ENCODE results near the gene CNBD2. TPM values are rescaled to one million over a fixed set of nuclear protein-coding genes. Genes with fewer than 3 reads are reported as not detected.
A peak's percentile ranks its signal among the peaks of the same experiment; 100 is the strongest.
"Not testable (repeated sequence)": the region's sequence is repeated elsewhere in the genome, so short reads cannot be mapped to it uniquely, and the experiment has no call there.

Gene CNBD2
- total RNA-seq, 1 experiment from 2014 or later, result 3.4 TPM

GRCh38 chr20:36017048-36017951, 48.9 kb downstream of the CNBD2 start:
- ChIA-PET CTCF (interaction anchor here (0.5 to 1.7 kb wide), 4 partner anchors 22 to 120 kb away, joined by 3 to 8 read pairs (median 5); no protein-coding TSS in a partner anchor), POLR2A (interaction anchor here (0.6 to 1.2 kb wide), 9 partner anchors 14 to 443 kb away, joined by 3 to 4 read pairs (median 3); no protein-coding TSS in a partner anchor)
- Mint-ChIP-seq H3K27ac (ENCODE audit: low read depth, unreplicated experiment) (peak overlapping the region; percentile 79), H3K27me3 (ENCODE audit: insufficient read depth, unreplicated experiment) (no peaks in the 10 kb centered on the region), H3K4me3 (ENCODE audit: unreplicated experiment) (no peak overlapping the region), H3K4me1 (ENCODE audit: insufficient read depth, unreplicated experiment) (peaks cover 20% of the 10 kb centered on the region), H3K9me3 (ENCODE audit: unreplicated experiment) (no peaks in the 10 kb centered on the region), H3K36me3 (ENCODE audit: insufficient read depth, unreplicated experiment) (no peaks in the 10 kb centered on the region)
- intact Hi-C loops (cut with micrococcal nuclease), result no loop called here
- no TSS peak for BruUV-seq (replicated peaks)
- no peak for TF ChIP-seq CTCF (IDR thresholded peaks at IDR 0.05; ENCODE audit: unreplicated experiment)
- DNase-seq (ENCODE audit: unreplicated experiment), result peak; percentile 28

GRCh38 chr20:36018208-36018988, 50.0 kb downstream of the CNBD2 start:
- Mint-ChIP-seq H3K36me3 (ENCODE audit: insufficient read depth, unreplicated experiment) (no peaks in the 10 kb centered on the region), H3K9me3 (ENCODE audit: unreplicated experiment) (no peaks in the 10 kb centered on the region), H3K27me3 (ENCODE audit: insufficient read depth, unreplicated experiment) (no peaks in the 10 kb centered on the region), H3K27ac (ENCODE audit: low read depth, unreplicated experiment) (peak overlapping the region; percentile 79), H3K4me1 (ENCODE audit: insufficient read depth, unreplicated experiment) (peaks cover 20% of the 10 kb centered on the region), H3K4me3 (ENCODE audit: unreplicated experiment) (no peak overlapping the region)
- no peak for DNase-seq (ENCODE audit: unreplicated experiment)
- intact Hi-C loops (cut with micrococcal nuclease), result no loop called here
- TF ChIP-seq CTCF (IDR thresholded peaks at IDR 0.05; ENCODE audit: unreplicated experiment), result no peak
- BruUV-seq (replicated peaks), result no TSS peak
- ChIA-PET POLR2A (interaction anchor here (0.8 to 1.6 kb wide), 4 partner anchors 10 to 63 kb away, joined by 3 to 5 read pairs (median 4); no protein-coding TSS in a partner anchor), CTCF (interaction anchor here (0.8 to 1.7 kb wide), 7 partner anchors 11 to 184 kb away, joined by 3 to 8 read pairs (median 3); no protein-coding TSS in a partner anchor)

- H3K36me3 Mint-ChIP-seq (ENCODE audit: insufficient read depth, unreplicated experiment); H3K4me3 Mint-ChIP-seq (ENCODE audit: unreplicated experiment); H3K27ac Mint-ChIP-seq (ENCODE audit: low read depth, unreplicated experiment); H3K9me3 Mint-ChIP-seq (ENCODE audit: unreplicated experiment); H3K4me1 Mint-ChIP-seq (ENCODE audit: insufficient read depth, unreplicated experiment); DNase-seq (ENCODE audit: unreplicated experiment); BruUV-seq (replicated peaks); intact Hi-C loops (cut with micrococcal nuclease): not testable (repeated sequence)
- CTCF ChIA-PET, result interaction anchor here (2.6 kb wide), 1 partner anchor 112 kb away, joined by 12 read pairs; no protein-coding TSS in a partner anchor
- POLR2A ChIA-PET, result interaction anchor here (0.5 kb wide), 1 partner anchor 44 kb away, joined by 3 read pairs; no protein-coding TSS in a partner anchor
- peaks cover 12% of the 10 kb centered on the region for H3K27me3 Mint-ChIP-seq (ENCODE audit: insufficient read depth, unreplicated experiment)
Measured at GRCh38 chr20:36026131-36026530, 57.7 kb downstream of the CNBD2 start.

- H3K4me1 Mint-ChIP-seq (ENCODE audit: insufficient read depth, unreplicated experiment), result no peaks in the 10 kb centered on the region
- H3K36me3 Mint-ChIP-seq (ENCODE audit: insufficient read depth, unreplicated experiment), result no peaks in the 10 kb centered on the region
- BruUV-seq (replicated peaks), result no TSS peak
- ChIA-PET CTCF (interaction anchor here (0.6 to 3.4 kb wide), 6 partner anchors 33 to 171 kb away, joined by 3 to 15 read pairs (median 4); no protein-coding TSS in a partner anchor), POLR2A (interaction anchor here (0.6 kb wide), 2 partner anchors 33 to 86 kb away, joined by 3 to 6 read pairs; no protein-coding TSS in a partner anchor)
- no peak overlapping the region for H3K4me3 Mint-ChIP-seq (ENCODE audit: unreplicated experiment)
- peaks cover 12% of the 10 kb centered on the region for H3K27me3 Mint-ChIP-seq (ENCODE audit: insufficient read depth, unreplicated experiment)
- H3K9me3 Mint-ChIP-seq (ENCODE audit: unreplicated experiment), result no peaks in the 10 kb centered on the region
- TF ChIP-seq CTCF (IDR thresholded peaks at IDR 0.05; ENCODE audit: unreplicated experiment), result no peak
- intact Hi-C loops (cut with micrococcal nuclease), result no loop called here
- H3K27ac Mint-ChIP-seq (ENCODE audit: low read depth, unreplicated experiment), result no peak overlapping the region
- no peak for DNase-seq (ENCODE audit: unreplicated experiment)
Measured at GRCh38 chr20:36028106-36028808, 59.9 kb downstream of the CNBD2 start.

All from MCF 10A (cell line).